Renal pelvis (tissue), 4 donors: ENCODE measurements around the gene TCP11. TPM values are rescaled to one million over a fixed set of nuclear protein-coding genes. Genes with fewer than 3 reads are reported as not detected.

Experiments
- DNase-seq: peaks from one replicate; pipeline ENCODE4 v3.0.0-alpha.2; 2013
- polyA plus RNA-seq, 3 donors: library from polyadenylated mRNA; unstranded; fragments of 120-200 nt; gene quantifications; one replicate each; pipeline ENCODE4 v1.2.1, GENCODE V29; 2013; ENCODE audit not compliant: insufficient read length in 3 of 3

The TCP11 gene
- polyA plus RNA-seq, 3 donors, result 2.0 to 3.2 (median 2.2) TPM

DNA sequence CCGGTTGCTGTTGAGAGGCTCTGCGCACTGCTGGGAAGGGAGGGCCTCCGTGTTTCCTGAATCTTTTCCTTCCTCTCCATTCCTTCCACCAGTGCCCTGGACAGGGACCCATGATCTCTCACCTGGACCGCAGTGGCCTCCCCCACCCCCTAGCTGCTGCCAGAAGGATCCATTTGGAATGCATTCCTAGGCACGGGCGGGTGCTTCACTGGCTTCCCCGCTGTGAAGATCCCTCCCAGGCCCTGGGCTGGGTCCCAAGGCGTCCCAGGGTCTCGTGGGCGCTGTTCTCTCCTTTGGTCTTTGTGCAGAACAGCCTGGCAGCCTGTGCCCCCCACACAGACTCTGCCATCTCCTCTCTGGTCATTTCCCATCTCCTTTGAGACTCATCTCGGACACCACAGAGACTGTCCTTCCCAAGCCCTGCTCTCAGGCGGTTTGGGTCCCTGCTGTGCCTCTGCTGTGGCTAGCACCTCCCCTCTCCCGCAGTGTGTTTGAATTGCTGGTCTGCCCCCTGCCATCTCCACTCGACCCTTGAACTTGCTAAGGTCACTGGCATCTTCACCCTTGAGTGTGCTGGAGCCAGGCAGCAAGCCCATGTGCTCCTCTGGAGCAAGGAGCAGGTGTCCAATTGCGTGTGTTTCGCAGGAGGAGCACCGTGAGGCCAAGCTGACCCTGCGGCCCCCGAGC lies 59.0 kb downstream of the TCP11 start:
- DNase-seq, result no peak

DNA sequence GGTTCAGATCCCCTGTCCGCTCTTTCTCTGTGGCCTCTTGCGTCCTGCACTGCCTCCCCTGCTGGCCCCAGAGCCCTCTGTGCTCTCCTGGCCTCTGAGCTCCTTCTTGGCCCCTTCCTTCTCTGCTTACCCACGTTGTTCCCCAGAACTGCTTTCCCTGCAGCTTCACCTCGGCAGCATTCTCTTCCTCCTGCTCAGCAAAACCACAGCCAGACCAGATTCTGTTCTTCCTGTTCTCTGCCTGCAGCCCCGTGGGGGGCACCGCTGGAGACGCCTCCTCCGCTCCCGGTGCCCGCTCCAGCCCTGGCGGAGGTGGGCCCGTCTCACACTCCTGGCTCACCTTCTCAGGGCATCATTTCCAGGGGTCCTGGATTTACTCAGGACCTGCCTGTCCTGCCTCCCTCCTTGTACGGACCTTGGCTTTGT lies 59.7 kb downstream of the TCP11 start:
- DNase-seq, result no peak

DNA sequence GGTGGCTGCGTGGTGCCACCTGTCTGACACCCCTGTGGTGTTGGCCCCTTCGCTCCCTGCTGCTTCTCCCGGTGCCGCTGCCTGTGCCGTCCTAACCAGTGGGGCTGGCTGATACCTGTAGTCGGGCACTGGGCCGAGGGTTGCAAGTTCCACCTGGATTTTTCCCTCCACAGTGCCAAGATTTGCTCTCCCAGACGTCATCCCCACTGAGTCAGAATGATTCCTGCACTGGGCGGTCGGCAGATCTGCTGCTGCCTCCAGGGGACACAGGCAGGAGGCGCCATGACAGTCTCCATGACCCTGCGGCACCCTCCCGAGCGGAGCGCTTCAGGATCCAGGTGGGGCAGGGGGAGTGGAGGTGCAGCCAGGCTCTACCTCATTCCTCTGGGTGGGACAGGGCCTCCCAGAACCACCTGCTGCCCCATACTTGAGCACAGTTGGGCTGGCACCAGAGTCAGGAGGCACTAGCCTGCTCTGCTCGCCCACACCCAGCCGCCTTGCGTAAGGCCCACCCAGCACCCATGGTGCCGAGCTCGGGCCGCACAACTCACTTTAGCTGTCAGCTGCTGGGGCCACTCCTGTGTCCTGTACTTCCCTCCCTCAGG lies 60.2 kb downstream of the TCP11 start:
- no peak for DNase-seq

DNA sequence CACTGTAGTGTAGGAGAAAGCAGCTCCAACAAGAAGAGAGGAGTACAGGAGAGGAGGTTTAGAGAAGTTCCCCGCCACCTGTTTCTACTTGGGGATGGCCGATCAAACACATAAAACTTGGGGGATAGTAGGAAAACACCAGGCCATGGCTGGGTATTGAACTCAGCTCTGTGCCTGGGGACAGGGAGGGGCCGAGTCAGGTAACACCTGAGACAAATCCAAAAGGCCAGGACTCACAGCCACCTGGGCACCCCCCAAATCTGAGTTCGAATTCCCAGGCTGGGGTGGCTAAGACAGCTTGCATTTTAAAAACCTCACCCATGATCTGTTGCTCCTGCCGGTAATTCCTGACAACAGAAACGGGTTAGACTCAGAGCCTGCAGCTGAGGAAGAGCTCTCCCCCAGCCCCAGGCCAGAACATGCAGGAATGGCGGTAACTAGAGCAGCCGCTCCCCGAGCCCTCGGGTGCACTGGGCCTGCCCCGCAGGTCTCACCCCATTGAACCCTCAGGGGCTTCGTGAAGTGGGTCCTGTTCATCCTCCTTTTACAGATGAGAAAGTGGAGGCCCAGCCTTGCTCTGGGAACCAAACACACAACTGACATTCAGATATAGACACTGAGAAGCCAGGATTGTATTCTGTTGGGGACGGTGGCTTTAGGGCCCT lies 61.0 kb downstream of the TCP11 start:
- no peak for DNase-seq

DNA sequence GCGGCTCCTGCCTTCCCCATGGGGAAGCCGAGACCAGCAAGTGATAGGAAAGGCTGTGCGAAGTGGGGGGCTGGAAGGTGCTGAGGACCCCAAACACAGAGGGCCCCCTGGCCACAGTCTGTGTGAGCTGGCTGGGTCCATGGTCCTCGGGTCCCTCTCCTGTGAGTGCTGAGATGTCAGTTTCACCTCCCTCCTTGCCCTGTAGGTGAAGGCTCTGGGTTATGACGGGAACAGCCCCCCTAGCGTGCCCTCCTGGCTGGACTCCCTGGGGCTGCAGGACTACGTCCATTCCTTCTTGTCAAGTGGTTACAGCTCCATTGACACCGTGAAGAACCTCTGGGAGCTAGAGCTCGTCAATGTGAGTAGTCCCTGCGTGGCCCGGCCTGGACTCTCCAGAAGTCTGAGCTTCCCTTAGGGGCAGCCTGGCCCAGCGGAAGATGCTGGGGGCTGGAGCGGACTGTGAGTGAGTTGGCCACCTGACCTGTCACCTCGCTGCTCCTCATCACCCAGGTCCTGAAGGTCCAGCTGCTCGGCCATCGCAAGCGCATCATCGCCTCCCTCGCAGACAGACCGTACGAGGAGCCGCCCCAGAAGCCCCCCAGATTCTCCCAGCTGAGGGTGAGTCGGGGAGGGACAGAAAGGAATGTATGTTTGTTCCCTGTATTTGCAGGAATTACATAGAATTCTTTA lies 61.7 kb downstream of the TCP11 start:
- no peak for DNase-seq

DNA sequence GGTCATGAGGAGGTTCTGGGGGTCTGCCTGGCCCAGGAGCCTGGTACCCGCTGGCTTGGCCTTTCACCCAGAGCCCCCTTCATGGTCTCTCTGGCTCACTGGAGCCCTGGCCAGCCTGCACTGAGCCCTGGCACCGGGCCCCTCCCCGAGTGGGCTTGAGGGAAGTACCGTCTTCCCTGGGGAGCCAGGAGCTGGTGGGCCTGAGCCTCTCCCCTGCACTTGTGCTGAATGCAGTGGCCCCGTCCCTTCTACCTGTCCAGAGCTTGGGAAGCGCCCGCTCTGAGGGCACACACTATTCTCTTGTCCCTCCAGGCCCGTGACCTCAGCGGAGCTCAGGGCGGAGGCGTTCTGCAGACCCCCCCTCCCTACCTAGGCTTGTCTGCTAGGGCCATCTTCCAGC lies 62.2 kb downstream of the TCP11 start:
- no peak for DNase-seq

DNA sequence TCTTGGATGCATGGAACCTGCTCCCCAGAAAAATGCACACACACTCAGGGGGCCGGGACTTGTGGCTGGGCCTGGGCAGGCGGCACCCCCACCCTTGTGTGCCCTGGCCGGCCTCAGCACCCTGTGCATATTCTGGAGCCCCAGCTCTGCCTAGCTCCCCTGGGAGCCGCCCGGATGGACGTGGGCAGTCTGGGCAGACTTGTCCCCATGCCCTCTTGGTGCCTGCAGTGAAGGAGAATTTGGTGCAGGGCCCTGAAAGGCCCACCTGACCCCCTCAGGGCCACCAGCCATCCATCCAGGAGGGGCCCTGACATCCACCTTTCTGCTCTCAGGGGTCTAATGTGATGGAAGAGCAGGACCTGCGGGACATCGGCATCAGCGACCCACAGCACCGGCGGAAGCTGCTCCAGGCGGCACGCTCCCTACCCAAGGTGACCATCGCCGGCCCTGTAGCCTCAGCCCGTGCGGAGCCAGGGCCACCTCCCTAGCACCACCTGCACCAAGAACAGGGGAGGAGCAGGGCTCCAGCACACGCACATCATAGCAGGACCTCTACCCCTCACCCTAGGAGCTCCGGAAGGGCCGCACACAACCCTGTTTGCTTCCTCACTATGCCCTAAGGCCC lies 62.8 kb downstream of the TCP11 start:
- no peak for DNase-seq

DNA sequence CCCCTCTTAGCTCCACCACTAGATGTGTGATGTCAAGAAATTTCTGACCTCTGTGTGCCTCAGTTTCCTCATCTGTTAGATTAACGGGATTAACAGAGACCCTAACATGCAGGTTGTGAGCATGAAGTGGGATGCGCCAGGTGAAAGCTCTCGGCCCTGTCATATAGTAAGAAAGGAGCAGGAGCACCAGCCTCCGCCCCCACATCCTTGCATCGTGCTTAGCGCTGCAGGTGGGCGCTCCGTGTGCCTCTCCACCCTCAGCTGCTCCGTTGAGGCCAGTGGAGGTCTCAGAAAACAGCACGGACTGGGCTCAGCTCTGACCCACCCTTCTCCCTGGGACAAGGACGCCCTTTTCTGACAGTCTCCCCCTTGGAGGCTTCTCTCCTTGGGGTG lies 63.4 kb downstream of the TCP11 start:
- DNase-seq, result no peak

DNA sequence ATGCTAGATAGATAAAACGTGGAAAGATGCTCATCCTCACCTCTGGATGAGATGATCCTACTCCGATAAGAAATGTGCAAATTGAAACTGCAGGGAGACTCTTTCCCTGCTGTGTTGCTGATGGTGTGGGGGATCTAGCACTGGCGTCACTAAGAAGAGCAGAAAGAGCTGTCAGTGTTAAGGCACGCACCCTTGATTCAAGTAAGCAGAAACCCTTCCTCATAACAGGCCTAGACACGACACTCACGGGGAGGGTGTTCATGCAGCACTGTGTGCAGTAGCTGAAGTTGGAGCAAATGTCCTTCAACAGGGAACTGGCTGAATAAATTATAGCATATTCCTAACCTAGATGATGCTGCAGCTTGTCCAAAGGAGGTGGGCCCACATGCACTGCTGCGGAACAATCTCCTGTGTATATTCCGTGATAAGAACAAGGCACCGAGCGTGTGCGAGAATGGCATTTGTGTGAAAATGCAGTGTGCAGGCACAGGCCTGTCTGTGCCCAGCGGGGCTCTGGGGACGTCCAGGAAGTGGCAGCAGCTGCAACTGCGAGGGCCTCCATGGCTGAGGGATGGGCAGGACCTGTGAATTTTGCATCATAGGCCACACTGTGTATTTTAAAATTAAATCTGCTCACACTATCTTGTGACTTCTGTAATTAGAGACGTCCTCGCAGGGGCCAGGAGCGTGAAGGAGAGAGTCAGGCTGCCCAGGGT lies 64.0 kb downstream of the TCP11 start:
- DNase-seq, result no peak

DNA sequence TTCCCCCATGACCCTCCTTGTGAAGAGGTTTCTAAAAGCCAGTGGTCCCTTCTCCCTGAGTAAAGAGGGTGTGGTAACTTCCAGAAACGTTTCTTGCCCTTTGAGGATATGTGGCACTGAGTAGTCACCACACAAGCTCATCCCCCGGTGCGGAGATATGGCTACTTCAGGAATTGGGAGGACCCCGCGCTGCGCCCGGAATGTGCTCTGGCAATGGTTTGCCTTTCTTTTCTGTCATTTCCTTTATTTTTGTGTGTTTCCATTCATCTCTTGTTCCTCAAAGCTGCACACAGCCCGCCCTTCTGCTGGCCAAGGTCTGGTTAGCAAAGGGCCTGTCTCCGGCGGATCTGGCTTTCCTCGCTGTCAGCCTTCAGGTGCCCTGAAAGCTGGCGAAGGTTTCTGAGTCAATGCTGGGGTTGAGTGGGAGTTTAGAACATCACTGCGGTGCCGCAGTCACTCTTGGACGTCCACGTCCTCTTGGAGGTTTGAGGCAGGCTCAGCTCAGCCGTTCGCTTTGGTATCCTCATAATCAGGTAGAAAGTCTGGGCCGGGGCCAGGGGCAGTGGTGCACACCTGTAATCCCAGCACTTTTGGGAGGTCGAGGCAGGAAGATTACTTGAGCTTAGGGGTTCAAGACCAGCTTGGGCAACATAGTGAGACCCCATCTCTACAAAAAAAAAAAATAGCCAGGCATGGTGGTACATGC lies 67.2 kb downstream of the TCP11 start:
- no peak for DNase-seq

DNA sequence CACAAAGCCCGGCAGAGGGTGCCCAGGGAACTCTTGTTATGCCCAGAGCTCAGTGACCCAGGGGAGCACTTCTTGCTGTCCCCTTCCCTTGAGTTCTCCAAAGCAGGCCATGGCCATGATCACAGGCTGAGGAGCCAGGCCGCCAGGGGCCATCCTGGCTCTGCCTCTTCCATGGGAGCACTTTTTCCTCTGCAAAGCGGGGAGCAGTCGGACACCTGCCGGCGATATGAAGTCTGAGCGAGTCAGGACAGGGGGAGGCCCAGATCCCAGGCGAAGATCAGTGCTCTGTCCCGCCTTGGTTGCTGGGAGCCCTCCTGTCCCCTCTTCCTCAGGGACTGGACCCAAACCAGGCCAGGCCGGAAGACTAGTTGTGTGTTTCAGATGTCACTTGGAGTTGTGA lies 67.9 kb downstream of the TCP11 start:
- no peak for DNase-seq

DNA sequence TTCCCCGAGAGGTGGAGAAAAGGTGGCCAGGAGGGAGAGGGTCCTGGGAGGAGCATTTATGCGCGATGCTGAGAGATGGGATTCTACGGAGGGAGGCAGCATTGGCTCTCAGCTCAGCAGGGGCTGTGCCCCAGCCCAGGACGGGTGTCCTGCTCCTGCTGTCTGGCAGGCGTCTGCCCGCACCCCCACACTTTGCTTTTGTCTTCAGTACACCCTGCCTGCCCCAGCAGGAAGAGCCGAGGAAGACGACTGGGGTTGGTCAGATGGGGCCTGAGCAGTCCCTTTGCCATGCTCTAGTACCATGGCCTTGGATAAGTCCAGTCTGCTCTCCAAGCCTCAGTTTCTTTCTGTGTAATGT lies 68.5 kb downstream of the TCP11 start:
- DNase-seq, result no peak

DNA sequence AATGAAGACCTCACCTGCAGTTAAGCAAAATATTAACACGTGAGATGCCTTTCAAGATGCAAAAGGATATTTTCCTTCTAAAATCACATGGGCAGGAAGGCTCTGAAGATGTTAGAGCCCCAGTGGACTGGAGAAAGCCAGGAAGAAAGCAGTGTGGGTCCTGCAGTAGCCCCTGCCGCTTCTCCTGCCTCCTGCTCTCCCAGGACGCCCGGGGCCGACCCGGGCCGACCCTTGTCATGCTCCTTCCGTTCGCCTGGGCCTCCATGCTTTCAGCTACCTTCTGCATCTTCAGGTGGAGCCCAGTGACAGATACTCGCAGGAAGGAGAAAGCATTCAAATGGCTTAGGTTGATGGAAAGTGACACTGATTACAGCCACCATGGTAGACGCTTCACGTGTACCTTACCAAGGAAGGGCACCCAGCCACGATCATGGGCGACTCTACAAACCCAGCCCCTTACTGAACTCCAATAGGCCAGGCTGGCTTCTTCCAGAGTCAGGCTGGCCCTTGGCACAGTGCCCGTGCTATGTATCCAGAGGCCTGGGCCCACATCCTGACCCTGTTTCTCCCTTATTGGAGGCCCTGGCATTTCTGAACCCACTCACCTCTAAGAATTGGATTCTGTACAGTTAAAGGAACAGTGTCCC lies 69.0 kb downstream of the TCP11 start:
- no peak for DNase-seq

DNA sequence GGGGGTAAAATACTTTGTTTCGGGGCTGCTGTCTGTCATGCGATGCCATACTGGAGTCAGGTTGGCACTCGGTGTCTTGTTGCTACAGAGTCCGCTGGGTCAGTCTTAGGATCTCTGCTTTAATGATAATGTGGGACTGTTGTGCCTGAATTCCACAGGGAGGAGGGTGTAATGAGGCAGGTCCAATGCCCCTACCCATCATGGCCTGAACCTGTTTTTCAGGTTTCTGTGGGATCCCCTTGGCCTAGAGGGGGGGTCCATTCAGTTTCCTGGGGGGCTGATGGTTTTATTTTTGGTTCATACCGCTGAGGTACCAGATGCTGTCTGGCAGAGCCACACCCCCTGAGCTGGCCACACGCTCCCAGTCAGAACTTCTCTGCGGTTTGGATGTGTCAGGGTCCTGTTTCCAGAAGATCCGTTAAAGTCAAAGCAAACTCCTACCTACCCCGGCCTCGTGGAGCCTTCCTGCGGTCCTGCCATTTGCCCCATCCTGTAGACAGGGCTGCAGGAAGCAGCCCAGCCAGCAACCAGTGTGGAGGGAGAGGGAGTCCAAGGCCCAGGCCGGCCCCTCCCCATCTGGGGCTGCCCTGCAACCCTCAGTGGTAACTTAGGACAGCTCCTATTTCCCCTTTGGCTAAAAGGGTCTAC lies 69.7 kb downstream of the TCP11 start:
- no peak for DNase-seq

DNA sequence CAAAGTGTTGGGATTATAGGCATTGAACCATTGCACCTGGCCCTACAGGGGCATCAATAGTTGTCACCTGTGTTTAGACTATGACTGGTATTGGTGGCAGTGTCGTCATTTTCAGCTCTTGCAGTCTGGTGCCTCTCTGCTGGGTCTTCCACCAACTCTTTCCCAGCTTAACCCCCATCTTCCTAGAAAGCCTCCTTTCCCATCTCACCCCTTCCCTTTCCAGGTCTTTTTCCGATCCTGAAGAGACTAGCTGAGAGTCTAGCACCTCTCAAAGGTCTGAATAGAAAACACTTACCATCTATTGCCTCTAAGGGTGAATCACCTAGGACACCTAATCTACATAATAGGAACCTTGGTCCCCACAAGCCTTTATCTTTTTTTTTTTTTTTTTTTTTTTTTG lies 71.0 kb downstream of the TCP11 start:
- DNase-seq, result no peak

DNA sequence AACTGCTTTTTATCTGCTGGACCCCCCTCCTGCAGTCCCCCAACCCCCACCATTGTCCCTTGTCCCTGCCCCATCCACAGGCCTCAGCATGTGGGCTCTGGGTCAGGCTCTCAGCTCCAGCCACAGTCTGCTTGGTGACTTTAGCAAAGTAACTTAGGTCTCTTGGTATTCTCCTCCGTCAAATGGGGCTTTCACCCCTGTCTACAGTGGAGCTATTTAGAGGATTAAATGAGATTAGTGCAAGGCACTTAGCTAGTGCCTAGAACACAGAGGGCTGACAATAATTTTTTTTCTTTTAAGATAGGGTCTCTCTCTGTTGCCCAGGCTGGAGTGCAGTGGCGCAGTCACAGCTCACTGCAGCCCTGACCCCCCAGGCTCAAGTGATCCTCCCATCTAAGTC lies 71.9 kb downstream of the TCP11 start:
- no peak for DNase-seq

DNA sequence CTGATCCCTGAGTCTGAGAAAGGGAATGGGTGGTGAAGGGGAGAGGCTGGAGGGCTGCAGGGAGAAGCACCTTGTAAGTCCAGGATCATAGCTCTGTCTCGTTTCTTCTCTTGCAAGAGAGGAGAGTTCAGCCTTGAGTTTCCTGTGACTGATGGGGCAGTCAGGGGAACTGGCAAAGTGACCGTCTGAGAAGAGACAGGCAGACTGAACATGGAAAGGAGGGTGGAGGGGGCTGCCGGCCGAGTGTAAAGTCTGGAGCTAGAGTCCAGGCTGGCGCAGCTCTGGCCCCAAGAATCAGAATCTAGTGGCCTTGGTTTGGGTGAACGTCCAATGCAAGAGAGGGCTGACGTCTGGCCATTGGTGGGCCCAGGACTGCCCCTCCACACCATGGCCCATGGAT lies 72.5 kb downstream of the TCP11 start:
- no peak for DNase-seq

DNA sequence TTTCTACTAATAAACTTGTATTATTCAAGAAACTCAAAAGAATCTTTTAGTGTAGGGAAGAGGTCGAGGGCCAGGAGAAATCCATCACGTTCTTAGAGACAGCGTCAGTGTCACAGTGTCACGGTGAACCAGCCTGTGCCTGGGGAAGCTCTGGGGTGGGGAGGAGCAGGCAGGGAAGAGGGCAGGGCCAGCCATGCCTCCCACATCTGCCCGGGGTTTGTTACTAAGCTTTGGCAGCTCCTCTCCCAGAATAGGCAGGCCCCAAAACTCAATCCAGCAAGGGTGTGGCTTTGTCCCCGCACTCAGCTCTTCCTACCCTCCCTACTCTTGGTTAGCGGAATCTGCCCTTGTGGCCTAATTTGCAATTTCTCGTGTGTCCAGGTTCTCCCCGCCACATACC lies 72.9 kb downstream of the TCP11 start:
- no peak for DNase-seq
